H1 (cell line): ENCODE measurements around the gene GRID1. TPM values are rescaled to one million over a fixed set of nuclear protein-coding genes. Genes with fewer than 3 reads are reported as not detected.
A peak's percentile ranks its signal among the peaks of the same experiment; 100 is the strongest.

Experiments used
- CTCF ChIA-PET: fragments of 300-600 bp; sonication (Branson Sonifier 250); formaldehyde crosslinking; loops from one replicate; lab custom pipeline; 2021; ENCODE audit not compliant: partially characterized antibody; lab: Charles Lee
- POLR2A ChIA-PET: fragments of 300-600 bp; sonication (Branson Sonifier 250); formaldehyde crosslinking; loops from one replicate; lab custom pipeline; 2021; ENCODE audit warnings: inconsistent platforms; ENCODE audit not compliant: partially characterized antibody; lab: Charles Lee
- DNase-seq, 2 experiments: peaks; one replicate each; pipeline versions ENCODE4 v3.0.0 to v3.0.0-alpha.2; 2010 to 2022; ENCODE audit warnings: low spot score in 2 of 2, low read depth in 1 of 2, mixed read lengths in 1 of 2
- FAIRE-seq: peaks from 2 replicates; lab custom pipeline; 2011; peaks lifted over from hg19 to GRCh38; lab: Jason Lieb, UNC
- H2AFZ ChIP-seq: 2 replicates; pipeline ENCODE4 v1.8.1; 2012; ENCODE audit warnings: low read length, inconsistent platforms
- H2AK5ac ChIP-seq: 2 replicates; pipeline ENCODE4 v1.6.1; 2013; ENCODE audit warnings: low read depth, low read length
- H2BK120ac ChIP-seq: replicated peaks from 2 replicates; pipeline ENCODE3; 2013; ENCODE audit warnings: low read depth, low read length, inconsistent platforms
- H2BK12ac ChIP-seq: 2 replicates; pipeline ENCODE4 v1.6.1; 2013; ENCODE audit warnings: low read depth, low read length
- H2BK15ac ChIP-seq: 2 replicates; pipeline ENCODE4 v1.6.1; 2013; ENCODE audit warnings: low read length
- H2BK20ac ChIP-seq: 2 replicates; pipeline ENCODE4 v1.6.1; 2013; ENCODE audit warnings: low read length
- H2BK5ac ChIP-seq: 2 replicates; pipeline ENCODE4 v1.6.1; 2013; ENCODE audit warnings: low read depth, low read length
- H3K14ac ChIP-seq: 2 replicates; pipeline ENCODE4 v1.6.1; 2013; ENCODE audit warnings: inconsistent platforms; ENCODE audit not compliant: insufficient read length
- H3K18ac ChIP-seq: 2 replicates; pipeline ENCODE4 v1.6.1; 2013; ENCODE audit warnings: low read length; ENCODE audit errors: extremely low read depth
- H3K23ac ChIP-seq: 2 replicates; pipeline ENCODE4 v1.6.1; 2013; ENCODE audit warnings: inconsistent platforms; ENCODE audit not compliant: insufficient read length
- H3K23me2 ChIP-seq: 2 replicates; pipeline ENCODE4 v1.6.1; 2013; ENCODE audit warnings: low read depth, low read length
- H3K27ac ChIP-seq: 2 replicates; pipeline ENCODE4 v1.6.1; 2011; ENCODE audit warnings: low read depth, low read length, inconsistent platforms
- H3K27me3 ChIP-seq, 4 experiments: replicated peaks in 1 of 4; 1 replicate in 1 of 4; 2 replicates in 3 of 4; pipeline versions ENCODE4 v1.6.1 to v1.8.1; 2011 to 2013; ENCODE audit warnings: low read length in 3 of 4, mild to moderate bottlenecking in 3 of 4, inconsistent platforms in 2 of 4, mixed read lengths in 2 of 4, moderate library complexity in 1 of 4; ENCODE audit not compliant: control insufficient read depth in 3 of 4, insufficient read depth in 3 of 4; ENCODE audit errors: extremely low read depth in 1 of 4
- H3K36me3 ChIP-seq, 4 experiments: 2 replicates each; pipeline versions ENCODE4 v1.6.1 to v1.8.1; 2011 to 2013; ENCODE audit warnings: mild to moderate bottlenecking in 4 of 4, low read length in 3 of 4, moderate library complexity in 2 of 4, control low read depth in 1 of 4, inconsistent platforms in 1 of 4; ENCODE audit not compliant: insufficient read depth in 4 of 4, control insufficient read depth in 2 of 4
- H3K4ac ChIP-seq: replicated peaks from 2 replicates; pipeline ENCODE3; 2013; ENCODE audit warnings: low read length, low read depth, mixed read lengths, inconsistent platforms; ENCODE audit not compliant: insufficient read length
- H3K4me1 ChIP-seq, 4 experiments: replicated peaks in 1 of 4; 1 replicate in 1 of 4; 2 replicates in 3 of 4; pipeline versions ENCODE4 v1.6.1 to v1.8.1; 2011 to 2013; ENCODE audit warnings: low read length in 3 of 4, inconsistent platforms in 2 of 4, mixed read lengths in 1 of 4; ENCODE audit not compliant: insufficient read depth in 4 of 4, control insufficient read depth in 3 of 4
- H3K4me2 ChIP-seq, 2 experiments: 2 replicates each; pipeline versions ENCODE4 v1.6.1 to v1.8.1; 2011 to 2013; ENCODE audit warnings: low read depth in 2 of 2, low read length in 2 of 2, control low read depth in 1 of 2, inconsistent platforms in 1 of 2, mild to moderate bottlenecking in 1 of 2; ENCODE audit not compliant: insufficient read depth in 1 of 2
- H3K4me3 ChIP-seq, 4 experiments: fragments of 200-600, 300-600 bp in 1 of 4; sonication (generic), shearing (Covaris generic), sonication (Bioruptor Twin) in 1 of 4; 2 replicates each; pipeline versions ENCODE4 v1.5.1 to v1.8.1; 2011 to 2016; ENCODE audit warnings: low read length in 4 of 4, low read depth in 3 of 4, control low read depth in 2 of 4, inconsistent platforms in 2 of 4, mild to moderate bottlenecking in 2 of 4, mixed read lengths in 1 of 4, moderate library complexity in 1 of 4; ENCODE audit not compliant: insufficient read depth in 2 of 4; ENCODE audit errors: extremely low read depth in 1 of 4
- H3K56ac ChIP-seq: replicated peaks from 2 replicates; pipeline ENCODE3; 2013; ENCODE audit warnings: low read depth, mild to moderate bottlenecking, mixed read lengths, low read length, inconsistent platforms; ENCODE audit not compliant: insufficient read length
- H3K79me1 ChIP-seq: 2 replicates; pipeline ENCODE4 v1.6.1; 2013; ENCODE audit warnings: low read depth, low read length, control low read depth
- H3K79me2 ChIP-seq, 2 experiments: 2 replicates each; pipeline versions ENCODE4 v1.6.1 to v1.8.1; 2012 to 2013; ENCODE audit warnings: low read length in 2 of 2, mild to moderate bottlenecking in 2 of 2, inconsistent platforms in 1 of 2; ENCODE audit not compliant: insufficient read depth in 2 of 2, control insufficient read depth in 1 of 2
- H3K9ac ChIP-seq, 4 experiments: replicated peaks in 1 of 4; 1 replicate in 1 of 4; 2 replicates in 3 of 4; pipeline versions ENCODE4 v1.6.1 to v1.8.1; 2011 to 2013; ENCODE audit warnings: low read depth in 3 of 4, low read length in 3 of 4, control low read depth in 2 of 4, mild to moderate bottlenecking in 2 of 4, moderate library complexity in 2 of 4, inconsistent platforms in 1 of 4; ENCODE audit errors: extremely low read depth in 1 of 4
- H3K9me3 ChIP-seq, 2 experiments: 2 replicates each; pipeline versions ENCODE4 v1.6.1 to v1.8.1; 2012 to 2013; ENCODE audit warnings: mild to moderate bottlenecking in 2 of 2, moderate library complexity in 2 of 2, control low read depth in 1 of 2, inconsistent platforms in 1 of 2, low read depth in 1 of 2, low read length in 1 of 2, mixed read lengths in 1 of 2; ENCODE audit not compliant: insufficient read depth in 2 of 2
- H4K20me1 ChIP-seq, 2 experiments: replicated peaks in 1 of 2; 2 replicates each; pipeline versions ENCODE3 to v1.8.1; 2011 to 2013; ENCODE audit warnings: inconsistent platforms in 2 of 2, low read length in 2 of 2, mild to moderate bottlenecking in 1 of 2; ENCODE audit not compliant: insufficient read depth in 2 of 2, control insufficient read depth in 1 of 2
- H4K5ac ChIP-seq: 2 replicates; pipeline ENCODE4 v1.6.1; 2013; ENCODE audit warnings: low read length, low read depth, mixed read lengths, inconsistent platforms; ENCODE audit not compliant: insufficient read length
- H4K8ac ChIP-seq: 2 replicates; pipeline ENCODE4 v1.8.0; 2013; ENCODE audit warnings: mild to moderate bottlenecking, moderate library complexity, low read length, inconsistent platforms; ENCODE audit not compliant: insufficient read depth; ENCODE audit errors: extremely low read depth
- H4K91ac ChIP-seq: replicated peaks from 2 replicates; pipeline ENCODE3; 2013; ENCODE audit warnings: low read length, mixed read lengths, inconsistent platforms; ENCODE audit not compliant: insufficient read length
- EP300 ChIP-seq, 2 experiments: IDR thresholded peaks; 1 replicate in 1 of 2; 2 replicates in 1 of 2; pipeline ENCODE4 v1.6.1; 2011 to 2012; ENCODE audit warnings: low read depth in 2 of 2, low read length in 2 of 2, mild to moderate bottlenecking in 2 of 2, borderline replicate concordance in 1 of 2, inconsistent platforms in 1 of 2, moderate library complexity in 1 of 2
- RAD21 ChIP-seq, 2 experiments: IDR thresholded peaks in 1 of 2; conservative IDR thresholded peaks in 1 of 2; 2 replicates each; pipeline ENCODE4 v1.6.1; 2011; ENCODE audit warnings: low read depth in 2 of 2, low read length in 2 of 2, improper control_type of control experiment in 1 of 2, inconsistent platforms in 1 of 2, mild to moderate bottlenecking in 1 of 2, moderate library complexity in 1 of 2
- SUZ12 ChIP-seq: fragments of 200-600 bp; sonication (generic); IDR thresholded peaks from 2 replicates; pipeline ENCODE4 v1.6.1; 2012; ENCODE audit warnings: mild to moderate bottlenecking, inconsistent platforms, low read length, moderate library complexity, mixed read lengths
- WGBS, 2 experiments: shearing (Covaris generic) in 1 of 2; methylation state at CpG; one replicate each; pipeline versions ENCODE4 v1.1.6 to v1.1.7; 2013 to 2015; ENCODE audit warnings: low lambda C conversion rate in 2 of 2, mixed read lengths in 2 of 2, inconsistent platforms in 1 of 2, low coverage in 1 of 2, missing lambda C conversion rate in 1 of 2; ENCODE audit not compliant: insufficient replicate concordance in 2 of 2, insufficient coverage in 1 of 2, insufficient read length in 1 of 2; ENCODE audit errors: extremely low coverage in 1 of 2, missing lambda C conversion rate in 1 of 2; 5-methylcytosine and 5-hydroxymethylcytosine counted together
- polyA plus RNA-seq, 7 experiments: library from polyadenylated mRNA; depleted of rRNA in 3 of 7; stranded (reverse) in 5 of 7; unstranded in 2 of 7; fragments of >200 nt in 5 of 7; fragments of 200-250 nt in 2 of 7; gene quantifications; 1 replicate in 5 of 7; 2 replicates in 1 of 7; 4 replicates in 1 of 7; pipeline versions ENCODE4 v1.2.1 to v1.2.3, GENCODE V29; 2011 to 2013; ENCODE audit warnings: missing spikeins in 2 of 7, mixed read lengths in 2 of 7
- total RNA-seq: library from RNA; stranded (reverse); fragmentation: NEBNext Ultra II Directional; extraction: Animal tissue kit (Norgen Biotek cat#: 25700); gene quantifications from 2 replicates; pipeline ENCODE4 v1.2.1, GENCODE V29; 2021
- TF ChIP-seq, protein P1 (sequence below), 3 experiments: IDR thresholded peaks; 1 replicate in 2 of 3; 2 replicates in 1 of 3; pipeline versions ENCODE4 v1.5.1 to v1.6.1; 2011; ENCODE audit warnings: low read length in 3 of 3, mild to moderate bottlenecking in 3 of 3, inconsistent platforms in 2 of 3, low read depth in 1 of 3, moderate library complexity in 1 of 3; ENCODE audit not compliant: insufficient read depth in 1 of 3; ENCODE audit errors: control extremely low read depth in 1 of 3

GRID1 gene
- total and polyA plus RNA-seq, 2 of the 8 experiments (the other 6 are each of a cell fraction or from before 2014, with no cell fraction given), result 0.22 to 0.30 TPM

DNA sequence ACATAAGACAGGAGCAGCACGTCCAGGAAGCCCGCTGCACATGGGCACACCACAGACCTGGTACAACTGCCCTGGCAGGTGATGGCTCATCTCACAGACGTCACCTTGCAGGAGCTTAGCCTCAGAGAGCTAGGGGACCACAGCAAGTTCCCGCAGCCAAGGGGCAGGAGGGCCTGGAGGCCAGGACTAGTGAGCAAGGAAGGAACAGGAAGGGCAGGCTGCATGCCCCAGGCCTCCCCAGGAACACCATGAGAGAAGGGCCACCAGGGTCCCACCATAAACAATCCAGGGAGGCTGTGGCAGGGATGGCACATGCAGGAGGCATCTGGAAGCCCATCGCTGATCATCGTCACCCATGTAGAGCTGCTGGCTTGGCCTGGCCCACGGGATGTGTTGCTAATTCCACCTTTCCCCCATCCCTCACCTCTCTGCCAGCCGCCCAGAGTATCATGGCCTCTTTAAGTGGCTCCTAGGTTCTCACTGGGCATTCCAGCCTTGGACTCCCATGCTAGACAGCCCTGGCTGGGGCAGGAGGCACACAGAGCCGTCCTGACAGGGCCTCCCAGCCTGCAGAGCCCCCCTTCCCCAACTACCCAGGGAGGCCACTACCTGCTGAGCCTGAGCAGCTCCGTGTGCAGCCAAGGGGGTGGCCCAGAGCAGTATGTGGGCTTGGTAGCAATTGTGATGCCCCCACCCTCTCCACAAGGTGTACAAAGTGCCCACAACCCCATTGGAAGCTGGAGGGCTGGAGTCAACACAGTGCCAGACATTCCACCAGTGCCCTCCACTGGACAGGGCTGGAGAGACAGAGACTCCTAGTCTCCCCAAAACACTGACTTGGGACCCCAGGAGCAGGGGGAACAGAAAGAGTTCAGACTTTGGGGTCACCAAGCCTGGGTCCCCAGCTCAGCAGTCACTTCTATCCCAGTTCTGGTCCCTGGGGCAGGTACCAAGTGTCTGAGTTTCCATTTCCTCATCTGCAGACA is 35.5 kb downstream of the GRID1 start:
- no peak overlapping the region for H3K4me2 ChIP-seq
- no peaks in the 10 kb centered on the region for H3K79me2 ChIP-seq
- no peak overlapping the region for H2BK12ac ChIP-seq
- no peak overlapping the region; the same call in 1 of the 2 replicates for H3K18ac ChIP-seq
- no peak overlapping the region for H3K4ac ChIP-seq
- H2BK5ac ChIP-seq, result no peak overlapping the region
- H3K23me2 ChIP-seq, result peaks cover 2% of the 10 kb centered on the region; the same call in 1 of the 2 replicates
- H3K4me1 ChIP-seq, result no peaks in the 10 kb centered on the region; a peak in 1 of 7 replicates
- FAIRE-seq (no peak), DNase-seq (no peak)
- no peaks in the 10 kb centered on the region for H3K36me3 ChIP-seq
- H3K4me3 ChIP-seq, result no peak overlapping the region
- H3K9me3 ChIP-seq, result no peaks in the 10 kb centered on the region
- no peak overlapping the region for H2BK20ac ChIP-seq
- no peak overlapping the region for H3K9ac ChIP-seq
- CTCF ChIA-PET, result interaction anchor here (0.7 to 5.6 kb wide), 19 partner anchors 13 to 335 kb away, joined by 3 to 23 read pairs (median 3); no protein-coding TSS in a partner anchor
- no peak overlapping the region for H3K23ac ChIP-seq
- no peaks in the 10 kb centered on the region for H3K79me1 ChIP-seq
- no peak overlapping the region for H4K8ac ChIP-seq
- no peak overlapping the region for H2BK120ac ChIP-seq
- no peak overlapping the region for H3K14ac ChIP-seq
- H4K5ac ChIP-seq, result no peak overlapping the region
- WGBS, 2 experiments, result 89% methylated on average over 10 of the region's 10 CpGs; no CpG with 5 or more reads in 1 of the 2 experiments
- no peak overlapping the region for H2AFZ ChIP-seq
- no peak overlapping the region for H2AK5ac ChIP-seq
- TF ChIP-seq RAD21 (IDR thresholded peaks at IDR 0.05 in 1 of 2, conservative IDR thresholded peaks at IDR 0.05 in 1 of 2; ENCODE audit: low read depth in 2 of 2, low read length in 2 of 2), result peak; percentile 59 to 75
- no peak for TF ChIP-seq EP300 (IDR thresholded peaks at IDR 0.05; ENCODE audit: borderline replicate concordance in 1 of 2, low read depth in 2 of 2, low read length in 2 of 2)
- no peak for TF ChIP-seq SUZ12
- TF ChIP-seq, protein P1, sequence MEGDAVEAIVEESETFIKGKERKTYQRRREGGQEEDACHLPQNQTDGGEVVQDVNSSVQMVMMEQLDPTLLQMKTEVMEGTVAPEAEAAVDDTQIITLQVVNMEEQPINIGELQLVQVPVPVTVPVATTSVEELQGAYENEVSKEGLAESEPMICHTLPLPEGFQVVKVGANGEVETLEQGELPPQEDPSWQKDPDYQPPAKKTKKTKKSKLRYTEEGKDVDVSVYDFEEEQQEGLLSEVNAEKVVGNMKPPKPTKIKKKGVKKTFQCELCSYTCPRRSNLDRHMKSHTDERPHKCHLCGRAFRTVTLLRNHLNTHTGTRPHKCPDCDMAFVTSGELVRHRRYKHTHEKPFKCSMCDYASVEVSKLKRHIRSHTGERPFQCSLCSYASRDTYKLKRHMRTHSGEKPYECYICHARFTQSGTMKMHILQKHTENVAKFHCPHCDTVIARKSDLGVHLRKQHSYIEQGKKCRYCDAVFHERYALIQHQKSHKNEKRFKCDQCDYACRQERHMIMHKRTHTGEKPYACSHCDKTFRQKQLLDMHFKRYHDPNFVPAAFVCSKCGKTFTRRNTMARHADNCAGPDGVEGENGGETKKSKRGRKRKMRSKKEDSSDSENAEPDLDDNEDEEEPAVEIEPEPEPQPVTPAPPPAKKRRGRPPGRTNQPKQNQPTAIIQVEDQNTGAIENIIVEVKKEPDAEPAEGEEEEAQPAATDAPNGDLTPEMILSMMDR (IDR thresholded peaks at IDR 0.05; ENCODE audit: control extremely low read depth in 1 of 3, insufficient read depth in 1 of 3, low read depth in 1 of 3, low read length in 3 of 3), result peak; percentile 43 to 52 (median 46); a peak in 3 of 4 replicates
- H2BK15ac ChIP-seq, result no peak overlapping the region
- no peaks in the 10 kb centered on the region for H3K27me3 ChIP-seq
- H4K91ac ChIP-seq, result no peak overlapping the region
- no peak overlapping the region for H3K56ac ChIP-seq
- POLR2A ChIA-PET, result interaction anchor here (1.1 kb wide), 1 partner anchor 12 kb away, joined by 3 read pairs; no protein-coding TSS in a partner anchor
- no peak overlapping the region for H3K27ac ChIP-seq
- peaks cover 0 to 2% of the 10 kb centered on the region in 2 experiments for H4K20me1 ChIP-seq
